ENCODE results near the gene CFAP100.

CFAP100 gene

DNA sequence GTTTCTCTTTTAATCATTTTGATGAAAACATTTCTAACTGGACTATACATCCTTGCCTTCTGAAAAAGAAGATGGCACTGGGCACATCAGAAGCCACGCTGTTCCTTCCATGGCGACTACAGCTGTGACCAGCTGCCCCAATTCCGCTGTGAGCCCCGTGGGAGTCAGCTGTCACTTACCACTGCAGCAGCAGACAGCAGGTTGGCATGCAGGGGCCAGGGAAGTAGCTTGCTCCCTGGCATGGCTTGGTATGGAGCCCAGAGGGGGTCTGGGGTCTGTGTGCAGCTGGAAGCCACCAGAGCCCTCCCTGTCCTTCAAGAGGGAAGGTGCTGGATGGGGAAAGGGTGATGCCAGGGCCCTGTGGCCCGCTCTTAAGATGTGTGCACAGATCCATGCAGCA lies 85.5 kb downstream of the CFAP100 start:
- Mint-ChIP-seq H3K27ac (no peak overlapping the region), H3K4me3 (no peak overlapping the region), H3K4me1 (peaks cover 37% of the 10 kb centered on the region), H3K9me3 (no peaks in the 10 kb centered on the region), H3K27me3 (ENCODE audit: low read depth, poor library complexity) (peaks cover 16% of the 10 kb centered on the region), H3K36me3 (ENCODE audit: low read depth) (no peaks in the 10 kb centered on the region)
- DNase-seq, result no peak
- TF ChIP-seq, protein P1, sequence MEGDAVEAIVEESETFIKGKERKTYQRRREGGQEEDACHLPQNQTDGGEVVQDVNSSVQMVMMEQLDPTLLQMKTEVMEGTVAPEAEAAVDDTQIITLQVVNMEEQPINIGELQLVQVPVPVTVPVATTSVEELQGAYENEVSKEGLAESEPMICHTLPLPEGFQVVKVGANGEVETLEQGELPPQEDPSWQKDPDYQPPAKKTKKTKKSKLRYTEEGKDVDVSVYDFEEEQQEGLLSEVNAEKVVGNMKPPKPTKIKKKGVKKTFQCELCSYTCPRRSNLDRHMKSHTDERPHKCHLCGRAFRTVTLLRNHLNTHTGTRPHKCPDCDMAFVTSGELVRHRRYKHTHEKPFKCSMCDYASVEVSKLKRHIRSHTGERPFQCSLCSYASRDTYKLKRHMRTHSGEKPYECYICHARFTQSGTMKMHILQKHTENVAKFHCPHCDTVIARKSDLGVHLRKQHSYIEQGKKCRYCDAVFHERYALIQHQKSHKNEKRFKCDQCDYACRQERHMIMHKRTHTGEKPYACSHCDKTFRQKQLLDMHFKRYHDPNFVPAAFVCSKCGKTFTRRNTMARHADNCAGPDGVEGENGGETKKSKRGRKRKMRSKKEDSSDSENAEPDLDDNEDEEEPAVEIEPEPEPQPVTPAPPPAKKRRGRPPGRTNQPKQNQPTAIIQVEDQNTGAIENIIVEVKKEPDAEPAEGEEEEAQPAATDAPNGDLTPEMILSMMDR (IDR thresholded peaks at IDR 0.05), result no peak

DNA sequence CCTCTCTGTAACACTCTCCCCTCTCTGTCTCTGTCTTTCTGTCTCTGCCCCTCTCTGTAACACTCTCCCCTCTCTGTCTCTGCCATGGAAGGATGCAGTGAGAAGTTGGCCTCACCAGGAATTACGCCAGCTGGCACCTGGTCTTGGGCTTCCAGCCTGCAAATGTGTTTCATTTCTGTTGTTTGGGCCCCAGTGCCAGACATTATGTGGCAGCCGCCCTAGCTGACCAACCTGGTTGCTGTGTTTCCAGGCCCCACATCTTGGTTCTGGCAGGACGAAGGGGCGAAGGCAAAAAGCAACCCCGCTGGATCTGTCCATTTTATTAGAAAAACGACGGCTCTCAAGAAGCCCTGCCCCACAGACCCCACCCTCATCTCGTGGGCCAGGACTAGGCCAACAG lies 86.2 kb downstream of the CFAP100 start:
- no peaks in the 10 kb centered on the region for H3K36me3 Mint-ChIP-seq (ENCODE audit: low read depth)
- H3K9me3 Mint-ChIP-seq, result no peaks in the 10 kb centered on the region
- no peak for DNase-seq
- peaks cover 37% of the 10 kb centered on the region for H3K4me1 Mint-ChIP-seq
- no peak overlapping the region for H3K27ac Mint-ChIP-seq
- TF ChIP-seq, protein P1 (IDR thresholded peaks at IDR 0.05), result no peak
- H3K27me3 Mint-ChIP-seq (ENCODE audit: low read depth, poor library complexity), result peaks cover 16% of the 10 kb centered on the region
- H3K4me3 Mint-ChIP-seq, result no peak overlapping the region

DNA sequence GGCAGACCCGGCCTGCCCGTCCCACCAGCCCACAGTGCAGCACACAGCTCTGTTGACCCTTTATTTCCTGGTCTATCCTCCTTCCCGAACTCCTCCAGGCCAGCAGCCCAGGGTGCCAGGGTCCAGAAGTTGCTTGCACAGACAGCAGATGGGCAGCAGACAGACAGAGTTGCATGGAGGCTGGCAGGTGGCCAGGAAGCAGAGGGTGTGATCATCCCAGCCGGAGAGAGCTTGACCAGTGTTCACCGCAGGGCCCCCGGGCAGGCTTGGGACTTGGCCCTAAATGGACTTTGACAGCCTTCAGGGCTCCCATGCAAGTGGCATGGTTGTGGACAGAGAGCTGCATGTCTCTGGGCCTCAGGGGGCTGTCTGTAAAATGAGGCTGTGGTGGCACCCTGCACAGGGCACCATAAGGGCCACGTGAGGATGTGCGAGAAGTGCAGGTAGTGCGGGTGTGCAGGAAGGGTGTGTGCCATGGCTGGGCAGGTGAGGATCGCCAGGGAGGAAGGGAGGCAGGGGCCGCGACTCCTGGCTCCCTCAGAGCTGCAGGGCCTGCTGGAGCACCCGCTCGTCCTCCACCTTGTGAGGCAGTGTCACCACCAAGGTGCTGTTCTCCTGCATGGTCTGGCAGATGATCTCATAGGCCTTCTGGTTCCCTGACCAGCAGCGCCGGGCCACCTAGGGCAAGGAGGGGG lies 87.2 kb downstream of the CFAP100 start:
- DNase-seq, result no peak
- Mint-ChIP-seq H3K4me1 (peaks cover 36% of the 10 kb centered on the region), H3K4me3 (no peak overlapping the region), H3K27me3 (ENCODE audit: low read depth, poor library complexity) (peaks cover 11% of the 10 kb centered on the region), H3K9me3 (no peaks in the 10 kb centered on the region), H3K36me3 (ENCODE audit: low read depth) (no peaks in the 10 kb centered on the region), H3K27ac (no peak overlapping the region)
- TF ChIP-seq, protein P1 (IDR thresholded peaks at IDR 0.05), result no peak

DNA sequence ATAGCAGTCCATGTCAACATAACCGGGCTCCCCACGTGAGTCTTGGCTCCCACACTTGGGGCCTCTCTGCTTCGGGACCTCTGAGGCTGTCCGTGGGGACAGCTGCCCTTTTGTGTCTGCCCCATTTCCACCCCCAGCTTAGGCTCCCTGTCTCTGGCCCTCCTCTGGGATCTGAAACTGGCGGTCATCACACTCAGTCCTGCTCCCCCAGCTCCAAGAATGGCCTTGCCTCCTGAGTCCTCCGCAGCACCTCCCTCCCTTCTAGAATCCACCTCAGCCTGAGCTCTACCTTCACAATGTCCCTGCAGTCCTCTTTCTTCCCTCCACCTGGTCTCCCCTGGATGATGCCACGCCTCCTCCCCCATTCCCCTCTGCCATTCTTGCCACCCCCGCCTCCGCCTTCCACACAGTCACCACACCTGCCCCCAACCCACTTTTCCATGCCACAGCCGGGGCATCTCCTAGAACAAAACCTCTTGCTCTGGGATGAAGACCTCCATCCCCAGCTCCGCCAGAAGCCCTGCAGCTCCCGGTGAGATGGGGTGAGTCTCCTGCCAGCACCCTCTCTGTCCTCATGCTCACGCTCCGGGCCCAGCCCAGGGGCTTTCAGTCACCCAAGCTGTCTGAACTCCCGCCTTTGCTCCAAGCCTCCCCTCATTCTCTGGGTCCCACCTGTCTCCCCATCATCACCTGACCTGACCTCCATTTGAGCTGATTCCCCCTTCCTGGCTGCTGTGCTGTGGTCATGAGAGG lies 88.0 kb downstream of the CFAP100 start:
- TF ChIP-seq, protein P1 (IDR thresholded peaks at IDR 0.05), result no peak
- H3K27ac Mint-ChIP-seq, result no peak overlapping the region
- no peak overlapping the region for H3K4me3 Mint-ChIP-seq
- DNase-seq, result no peak
- H3K4me1 Mint-ChIP-seq, result peaks cover 32% of the 10 kb centered on the region
- H3K9me3 Mint-ChIP-seq, result no peaks in the 10 kb centered on the region
- no peaks in the 10 kb centered on the region for H3K36me3 Mint-ChIP-seq (ENCODE audit: low read depth)
- H3K27me3 Mint-ChIP-seq (ENCODE audit: low read depth, poor library complexity), result peaks cover 8% of the 10 kb centered on the region

DNA sequence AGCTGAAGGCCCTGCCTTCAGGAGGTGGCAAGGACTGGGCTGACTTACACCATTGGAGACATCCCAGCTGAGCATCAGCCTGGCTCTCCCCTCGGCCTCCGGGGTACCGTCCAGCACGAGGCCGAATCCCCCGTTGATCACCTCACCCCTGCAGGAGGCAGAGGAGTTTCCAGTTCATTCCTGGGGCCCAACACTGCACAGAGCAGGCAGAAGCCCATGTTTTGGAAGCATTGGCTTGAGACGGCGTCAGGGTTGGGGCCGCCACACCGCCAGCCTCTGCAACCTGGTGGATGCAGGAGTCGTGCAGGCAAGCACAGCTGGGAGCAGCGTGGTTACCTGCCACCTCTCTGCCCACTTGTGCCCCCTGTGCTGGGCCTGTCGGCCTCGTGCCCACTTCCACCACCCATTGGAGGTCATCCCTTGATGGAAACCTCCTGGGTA lies 88.6 kb downstream of the CFAP100 start:
- Mint-ChIP-seq H3K9me3 (no peaks in the 10 kb centered on the region), H3K27ac (no peak overlapping the region), H3K36me3 (ENCODE audit: low read depth) (no peaks in the 10 kb centered on the region), H3K4me1 (peaks cover 32% of the 10 kb centered on the region), H3K4me3 (no peak overlapping the region), H3K27me3 (ENCODE audit: low read depth, poor library complexity) (peaks cover 5% of the 10 kb centered on the region)
- DNase-seq, result no peak
- TF ChIP-seq, protein P1 (IDR thresholded peaks at IDR 0.05), result no peak

Measured in nephron progenitor cell (in vitro differentiated cells).